ENCODE measurements around the gene DTX3.
"Not testable (repeated sequence)": the region's sequence is repeated elsewhere in the genome, so short reads cannot be mapped to it uniquely, and the experiment has no call there.

The DTX3 gene, protein sequence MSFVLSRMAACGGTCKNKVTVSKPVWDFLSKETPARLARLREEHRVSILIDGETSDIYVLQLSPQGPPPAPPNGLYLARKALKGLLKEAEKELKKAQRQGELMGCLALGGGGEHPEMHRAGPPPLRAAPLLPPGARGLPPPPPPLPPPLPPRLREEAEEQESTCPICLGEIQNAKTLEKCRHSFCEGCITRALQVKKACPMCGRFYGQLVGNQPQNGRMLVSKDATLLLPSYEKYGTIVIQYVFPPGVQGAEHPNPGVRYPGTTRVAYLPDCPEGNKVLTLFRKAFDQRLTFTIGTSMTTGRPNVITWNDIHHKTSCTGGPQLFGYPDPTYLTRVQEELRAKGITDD

DNA sequence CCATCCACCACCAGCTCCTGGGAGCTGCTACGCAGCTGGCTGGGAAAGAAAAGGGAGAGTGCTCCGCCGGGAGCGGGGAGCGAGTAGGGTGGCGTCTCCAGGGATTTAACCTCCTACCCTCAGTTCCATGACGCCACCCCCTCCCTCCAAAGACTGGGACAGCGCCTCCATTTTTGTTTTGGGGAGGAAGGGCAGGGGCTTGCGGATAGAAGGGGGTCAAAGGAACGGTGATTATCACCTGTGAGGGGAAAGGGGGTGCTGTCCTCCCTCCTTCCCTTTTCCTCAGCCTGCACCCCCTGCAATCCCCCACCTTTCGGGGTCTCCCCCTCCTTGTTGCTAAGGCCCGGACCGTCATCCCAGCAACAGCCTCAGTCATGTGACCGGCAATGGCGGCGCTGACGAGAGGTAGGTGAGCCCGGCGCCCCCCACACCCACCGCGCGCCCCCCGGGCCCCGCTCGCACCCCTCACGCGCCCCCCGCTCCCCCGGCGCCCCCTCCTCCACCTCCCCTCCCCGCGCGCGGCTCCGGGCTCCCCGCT, at the start of gene DTX3:
Gene DTX3 (plus strand): TSS at position 371 of the 538 bp plus-strand sequence. CDS start 1,694 bp downstream, outside the sequence.
- DNase-seq (ENCODE audit: low read depth in 2 of 2) = no peak

DNA sequence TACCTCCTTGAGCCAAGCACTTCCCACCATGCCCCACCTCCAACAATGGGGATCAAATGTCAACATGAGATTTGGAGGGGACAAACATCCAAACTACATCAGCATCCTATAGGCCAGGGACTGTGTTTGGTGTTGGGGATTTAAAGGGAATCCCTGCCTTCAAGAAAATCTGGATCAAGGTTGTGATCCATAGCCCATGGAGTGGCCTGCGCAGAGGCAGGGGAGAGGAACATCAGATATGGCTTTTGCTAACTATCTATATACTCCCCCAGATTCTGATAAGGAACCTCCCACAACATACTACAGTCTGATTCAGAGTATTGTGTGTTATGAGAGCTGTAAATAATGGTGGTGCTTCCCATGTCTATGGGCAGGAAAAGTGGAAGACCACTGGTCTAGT, 49.7 kb upstream of the DTX3 start:
- DNase-seq (ENCODE audit: low read depth in 2 of 2) = no peak

DNA sequence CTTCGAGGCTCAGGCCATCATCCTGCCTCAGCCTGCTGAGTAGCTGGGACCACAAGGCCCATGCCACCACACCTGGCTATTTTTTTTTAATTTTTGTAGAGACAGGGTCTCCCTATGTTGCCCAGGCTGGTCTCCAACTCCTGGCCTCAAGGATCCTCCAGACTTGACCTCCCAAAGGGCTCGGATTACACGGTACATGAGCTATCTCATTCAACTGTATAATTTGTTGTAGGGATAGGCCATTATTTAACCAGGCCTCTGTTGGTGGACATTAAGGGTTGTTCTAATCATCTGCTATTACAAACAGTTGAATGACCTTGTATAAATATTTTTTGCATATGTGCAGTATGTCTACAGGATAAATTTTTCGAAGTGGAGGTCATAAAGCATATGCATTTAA, 45.8 kb upstream of the DTX3 start:
- DNase-seq (ENCODE audit: low read depth in 2 of 2) = no peak

DNA sequence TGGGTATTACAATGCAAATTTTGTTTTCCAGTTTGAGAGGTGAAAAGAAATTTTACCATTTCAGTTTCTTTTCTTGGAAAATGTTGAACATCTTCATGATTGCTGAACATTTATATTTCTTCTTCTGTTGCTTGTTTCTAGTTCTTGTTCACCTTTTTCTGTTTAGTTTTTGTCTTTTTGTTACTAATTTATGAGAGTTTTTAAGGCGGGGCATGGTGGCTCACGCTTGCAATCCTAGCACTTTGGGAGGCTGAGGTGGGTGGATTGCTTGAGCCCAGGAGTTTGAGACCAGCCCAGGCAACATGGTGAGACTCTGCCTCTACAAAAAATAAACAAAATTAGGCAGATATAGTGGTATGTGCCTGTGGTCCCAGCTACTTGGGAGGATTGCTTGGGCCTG, 44.1 kb upstream of the DTX3 start:
- no peak for DNase-seq (ENCODE audit: low read depth in 2 of 2)

DNA sequence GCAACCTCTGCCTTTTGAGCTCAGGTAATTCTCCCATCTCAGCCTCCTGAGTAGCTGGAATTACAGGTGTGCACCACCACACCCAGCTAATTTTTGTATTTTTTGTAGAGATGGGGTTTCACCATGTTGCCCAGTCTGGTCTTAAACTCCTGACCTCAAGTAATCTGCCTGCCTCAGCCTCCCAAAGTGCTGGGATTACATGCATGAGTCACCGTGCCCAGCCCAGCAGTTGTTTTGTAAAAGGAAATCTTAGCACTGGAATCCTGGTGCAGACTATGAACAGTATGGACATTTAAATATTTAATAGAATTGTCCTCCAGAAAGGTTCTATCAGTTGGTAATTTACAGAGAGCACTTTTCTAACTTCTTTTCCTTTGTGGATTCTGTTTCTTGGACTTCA, 43.5 kb upstream of the DTX3 start:
- DNase-seq (ENCODE audit: low read depth in 2 of 2) = not testable (repeated sequence)

DNA sequence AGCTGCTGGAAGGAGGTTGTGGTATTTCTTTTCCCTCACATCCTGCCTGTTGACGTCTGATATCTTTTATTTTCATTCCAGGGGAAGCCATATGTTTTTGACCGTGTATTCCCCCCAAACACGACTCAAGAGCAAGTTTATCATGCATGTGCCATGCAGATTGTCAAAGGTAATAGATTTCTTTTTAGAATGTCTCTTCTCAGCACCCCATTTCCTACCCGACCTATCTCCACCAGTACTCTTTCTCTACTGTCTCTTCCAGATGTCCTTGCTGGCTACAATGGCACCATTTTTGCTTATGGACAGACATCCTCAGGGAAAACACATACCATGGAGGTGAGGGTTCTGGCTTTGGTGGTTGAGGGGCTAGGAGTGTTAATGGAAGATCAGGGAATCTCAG, 41.3 kb upstream of the DTX3 start:
- DNase-seq (ENCODE audit: low read depth in 2 of 2) = no peak

DNA sequence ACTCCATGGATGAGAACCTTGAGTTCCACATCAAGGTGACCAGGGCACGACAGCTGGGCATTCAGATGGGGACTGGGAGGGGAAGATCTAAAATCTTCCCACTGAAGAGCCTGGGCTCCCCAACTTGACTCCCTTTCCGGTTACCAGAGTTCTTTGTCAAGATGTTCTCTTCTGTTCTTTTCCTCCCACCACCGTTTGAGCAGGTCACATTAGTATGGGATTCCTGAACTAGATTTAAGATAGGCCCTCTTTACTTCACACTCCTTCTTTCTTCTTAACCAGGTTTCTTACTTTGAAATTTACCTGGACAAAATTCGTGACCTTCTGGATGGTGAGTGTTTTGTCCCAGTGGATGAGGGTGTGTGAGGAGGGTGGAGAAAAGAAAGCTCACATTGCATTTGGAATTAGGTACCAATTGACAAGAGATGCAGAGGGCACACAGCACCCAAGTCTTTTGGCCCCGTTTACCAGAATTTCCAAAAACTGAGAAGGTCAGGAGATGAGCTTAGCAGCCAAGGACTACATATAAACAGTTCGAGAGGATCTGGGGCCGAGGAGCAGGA, 40.4 kb upstream of the DTX3 start:
- no peak for DNase-seq (ENCODE audit: low read depth in 2 of 2)

DNA sequence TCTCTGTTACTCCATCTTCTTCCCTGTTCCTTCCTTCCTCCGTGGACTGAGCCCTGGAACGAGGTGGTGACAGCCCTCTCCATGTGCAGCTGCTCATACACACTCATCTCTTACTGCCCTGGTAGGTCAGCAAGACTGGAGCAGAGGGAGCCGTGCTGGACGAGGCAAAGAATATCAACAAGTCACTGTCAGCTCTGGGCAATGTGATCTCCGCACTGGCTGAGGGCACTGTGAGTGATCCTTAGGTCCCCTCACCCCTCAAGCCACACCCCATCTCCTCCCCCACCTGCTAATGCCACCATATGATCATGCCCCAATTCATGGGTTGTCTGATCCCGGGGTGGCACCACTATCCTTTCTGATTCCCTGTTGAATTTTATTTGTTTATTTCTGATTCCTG, 35.8 kb upstream of the DTX3 start:
- no peak for DNase-seq (ENCODE audit: low read depth in 2 of 2)

DNA sequence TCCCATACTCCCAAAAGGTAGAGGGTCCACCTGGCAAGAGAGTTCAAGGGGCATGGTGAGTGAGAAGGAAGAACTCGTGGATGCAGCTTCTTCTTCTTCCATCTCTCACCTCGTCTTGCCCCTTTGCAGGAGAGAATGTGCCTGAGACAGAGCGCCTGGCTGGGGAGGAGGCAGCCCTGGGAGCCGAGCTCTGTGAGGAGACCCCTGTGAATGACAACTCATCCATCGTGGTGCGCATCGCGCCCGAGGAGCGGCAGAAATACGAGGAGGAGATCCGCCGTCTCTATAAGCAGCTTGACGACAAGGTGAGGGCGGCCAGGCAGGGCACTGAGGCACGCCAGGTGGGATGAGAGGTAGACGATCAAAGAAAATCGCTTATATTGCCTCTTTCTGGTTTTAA, 34.8 kb upstream of the DTX3 start:
- DNase-seq (ENCODE audit: low read depth in 2 of 2) = no peak

DNA sequence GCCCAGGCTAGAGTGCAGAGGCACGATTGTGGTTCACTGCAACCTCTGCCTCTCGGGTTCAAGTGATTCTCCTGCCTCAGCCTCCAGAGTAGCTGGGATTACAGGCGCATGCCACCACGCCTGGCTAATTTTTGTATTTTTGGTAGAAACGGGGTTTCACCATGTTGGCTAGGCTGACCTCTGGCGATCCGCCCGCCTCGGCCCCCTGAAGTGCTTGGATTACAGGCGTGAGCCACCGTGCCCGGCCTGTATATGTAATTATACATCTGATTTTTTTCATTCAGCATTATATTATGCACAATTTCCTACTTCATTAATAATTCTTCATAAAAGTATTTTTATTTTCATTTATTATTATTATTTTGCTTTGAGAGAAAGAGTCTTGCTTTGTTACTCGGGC, 34.2 kb upstream of the DTX3 start:
- not testable (repeated sequence) for DNase-seq (ENCODE audit: low read depth in 2 of 2)

DNA sequence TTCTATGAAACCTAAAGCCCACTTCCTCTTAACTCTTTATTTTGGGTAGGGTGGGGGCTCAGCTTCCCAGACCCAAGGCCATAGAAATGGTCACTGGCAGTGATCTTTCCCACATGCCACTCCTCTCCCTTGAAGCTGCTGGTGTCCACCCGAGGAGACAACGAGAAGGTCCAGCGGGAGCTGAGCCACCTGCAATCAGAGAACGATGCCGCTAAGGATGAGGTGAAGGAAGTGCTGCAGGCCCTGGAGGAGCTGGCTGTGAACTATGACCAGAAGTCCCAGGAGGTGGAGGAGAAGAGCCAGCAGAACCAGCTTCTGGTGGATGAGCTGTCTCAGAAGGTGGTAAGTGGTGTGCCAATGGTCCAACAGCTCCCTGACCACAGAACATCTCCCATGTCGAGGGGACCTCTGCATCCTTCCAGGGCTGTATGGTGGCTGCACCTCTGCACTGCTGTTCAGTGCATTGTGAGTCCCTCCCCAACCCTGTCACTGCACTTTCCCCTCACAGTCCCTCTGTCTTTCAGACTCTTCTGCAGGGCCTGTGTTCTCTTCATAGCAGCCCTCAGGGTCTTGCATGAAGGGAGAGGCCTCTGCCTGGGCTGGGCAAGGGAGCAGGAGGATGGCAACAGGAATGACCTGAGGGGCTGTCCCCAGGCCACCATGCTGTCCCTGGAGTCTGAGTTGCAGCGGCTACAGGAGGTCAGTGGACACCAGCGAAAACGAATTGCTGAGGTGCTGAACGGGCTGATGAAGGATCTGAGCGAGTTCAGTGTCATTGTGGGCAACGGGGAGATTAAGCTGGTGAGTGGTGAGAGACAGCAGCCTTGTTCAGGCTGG, 32.5 kb upstream of the DTX3 start:
- no peak for DNase-seq (ENCODE audit: low read depth in 2 of 2)

DNA sequence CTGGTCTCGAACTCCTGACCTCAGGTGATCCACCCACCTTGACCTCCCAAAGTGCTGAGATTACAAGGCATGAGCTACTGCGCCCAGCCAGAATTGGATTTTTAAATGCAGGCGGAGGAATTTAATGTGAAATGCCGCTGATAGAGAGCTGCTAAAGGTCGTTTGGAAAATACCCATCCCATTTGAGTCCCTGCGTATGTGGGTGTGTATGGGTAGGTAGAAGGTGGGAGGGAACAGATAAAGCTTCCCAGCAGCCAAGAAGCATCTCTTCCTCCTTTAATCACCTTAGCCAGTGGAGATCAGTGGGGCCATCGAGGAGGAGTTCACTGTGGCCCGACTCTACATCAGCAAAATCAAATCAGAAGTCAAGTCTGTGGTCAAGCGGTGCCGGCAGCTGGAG, 29.8 kb upstream of the DTX3 start:
- no peak for DNase-seq (ENCODE audit: low read depth in 2 of 2)

DNA sequence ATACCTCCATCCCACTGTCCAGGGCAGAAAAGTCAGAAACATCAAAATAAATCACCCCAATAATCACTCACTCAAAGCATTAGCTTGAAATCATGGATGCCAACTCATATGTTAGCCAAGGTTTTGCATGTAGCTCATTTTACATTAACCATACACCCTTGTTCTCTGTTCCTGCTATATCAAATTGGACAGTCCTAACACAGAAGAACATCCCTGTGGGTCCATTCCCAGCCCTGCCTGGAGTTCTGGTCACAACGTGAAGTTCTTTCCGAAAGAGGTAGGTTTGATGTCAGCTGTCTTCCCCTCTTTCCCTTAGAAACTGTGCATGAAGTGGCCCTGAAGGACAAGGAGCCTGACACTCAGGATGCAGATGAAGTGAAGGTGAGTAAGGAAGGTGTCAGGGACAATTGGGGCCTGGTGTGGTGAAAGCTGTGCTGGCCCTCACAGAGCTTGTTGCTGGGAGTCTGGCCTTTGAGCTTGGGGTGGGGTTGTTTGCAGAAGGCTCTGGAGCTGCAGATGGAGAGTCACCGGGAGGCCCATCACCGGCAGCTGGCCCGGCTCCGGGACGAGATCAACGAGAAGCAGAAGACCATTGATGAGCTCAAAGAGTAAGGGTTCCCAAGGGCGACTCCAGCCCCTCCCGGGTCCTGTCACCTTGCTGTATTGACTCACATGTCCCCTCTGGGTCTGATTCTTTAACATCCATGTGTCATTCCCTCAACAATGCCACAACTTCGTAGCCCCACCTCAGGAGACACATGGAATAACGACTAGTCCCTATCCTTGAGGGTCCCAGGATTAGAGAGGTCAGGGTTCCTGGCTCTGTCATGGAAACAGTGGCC, 28.6 kb upstream of the DTX3 start:
- DNase-seq (ENCODE audit: low read depth in 2 of 2) = no peak

DNA sequence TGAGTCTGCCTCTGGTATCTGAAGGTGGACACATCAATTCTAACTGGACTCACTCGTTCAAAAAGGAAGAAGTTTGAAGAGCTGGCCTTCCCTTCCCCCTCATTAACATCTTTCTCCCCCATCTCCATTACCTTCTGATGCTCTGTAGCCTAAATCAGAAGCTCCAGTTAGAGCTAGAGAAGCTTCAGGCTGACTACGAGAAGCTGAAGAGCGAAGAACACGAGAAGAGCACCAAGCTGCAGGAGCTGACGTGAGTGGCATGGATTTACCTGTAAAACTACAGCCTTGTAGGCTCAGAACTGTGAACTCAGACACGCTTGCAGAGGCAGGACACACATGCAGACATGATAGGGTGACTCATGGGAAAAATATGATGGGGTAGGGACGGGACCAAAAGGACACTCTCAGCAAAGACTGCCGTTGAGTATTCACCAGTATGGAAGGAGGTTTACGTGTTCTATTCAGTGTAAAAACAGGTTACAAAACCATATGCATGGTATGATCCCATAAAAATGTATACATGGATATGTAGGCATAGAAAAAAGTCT, 27.9 kb upstream of the DTX3 start:
- DNase-seq (ENCODE audit: low read depth in 2 of 2) = no peak

DNA sequence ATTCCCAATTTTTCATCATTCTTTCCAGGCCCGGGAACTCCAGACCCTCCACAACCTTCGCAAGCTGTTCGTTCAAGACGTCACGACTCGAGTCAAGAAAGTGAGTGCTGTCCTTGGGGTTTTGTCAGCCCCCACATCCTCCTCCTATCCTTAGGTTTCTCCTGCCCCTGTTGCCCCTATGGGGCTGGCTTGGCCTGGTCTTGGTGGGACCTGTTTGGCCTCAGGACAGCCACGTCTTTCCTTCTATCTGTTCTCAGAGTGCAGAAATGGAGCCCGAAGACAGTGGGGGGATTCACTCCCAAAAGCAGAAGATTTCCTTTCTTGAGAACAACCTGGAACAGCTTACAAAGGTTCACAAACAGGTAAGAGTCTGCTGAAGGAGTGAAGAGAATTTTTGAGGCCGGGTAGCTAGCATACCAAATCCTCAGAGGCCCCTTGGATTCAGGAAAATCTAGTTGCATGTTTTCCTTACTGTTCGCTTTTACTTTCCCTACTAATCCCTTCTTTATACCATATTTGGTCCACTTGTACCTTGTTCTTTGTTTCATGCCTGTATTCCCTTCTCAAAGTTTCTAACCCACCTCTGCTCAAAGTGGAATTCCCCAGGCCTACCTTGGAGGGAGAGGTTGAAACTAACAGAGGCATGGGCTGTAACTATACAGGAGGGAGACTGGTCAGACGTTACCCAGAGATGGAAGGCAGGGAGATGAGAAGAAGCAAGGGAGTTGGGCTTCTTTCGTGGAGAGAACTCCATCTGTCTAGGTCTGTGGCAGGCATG, 26.5 kb upstream of the DTX3 start:
- no peak for DNase-seq (ENCODE audit: low read depth in 2 of 2)

DNA sequence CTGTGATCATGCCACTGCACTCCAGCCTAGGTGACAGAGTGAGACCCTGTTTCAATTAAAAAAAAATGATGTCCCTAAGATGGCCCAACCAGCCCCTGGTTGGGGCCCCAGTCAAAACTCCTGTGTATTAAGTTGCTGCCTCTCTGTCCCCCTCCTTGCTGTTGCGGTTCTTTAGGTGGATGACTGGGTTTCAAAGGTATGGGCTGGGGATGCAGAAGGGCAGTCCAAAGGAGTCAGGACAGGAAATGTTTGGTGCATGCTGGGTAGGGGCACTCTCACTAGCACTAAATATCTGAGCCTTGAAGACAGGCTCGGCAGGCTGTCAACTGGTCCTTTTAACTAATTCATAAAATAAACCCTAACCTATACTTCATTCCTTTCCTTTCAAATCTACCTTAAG, 25.6 kb upstream of the DTX3 start:
- DNase-seq (ENCODE audit: low read depth in 2 of 2) = no peak

DNA sequence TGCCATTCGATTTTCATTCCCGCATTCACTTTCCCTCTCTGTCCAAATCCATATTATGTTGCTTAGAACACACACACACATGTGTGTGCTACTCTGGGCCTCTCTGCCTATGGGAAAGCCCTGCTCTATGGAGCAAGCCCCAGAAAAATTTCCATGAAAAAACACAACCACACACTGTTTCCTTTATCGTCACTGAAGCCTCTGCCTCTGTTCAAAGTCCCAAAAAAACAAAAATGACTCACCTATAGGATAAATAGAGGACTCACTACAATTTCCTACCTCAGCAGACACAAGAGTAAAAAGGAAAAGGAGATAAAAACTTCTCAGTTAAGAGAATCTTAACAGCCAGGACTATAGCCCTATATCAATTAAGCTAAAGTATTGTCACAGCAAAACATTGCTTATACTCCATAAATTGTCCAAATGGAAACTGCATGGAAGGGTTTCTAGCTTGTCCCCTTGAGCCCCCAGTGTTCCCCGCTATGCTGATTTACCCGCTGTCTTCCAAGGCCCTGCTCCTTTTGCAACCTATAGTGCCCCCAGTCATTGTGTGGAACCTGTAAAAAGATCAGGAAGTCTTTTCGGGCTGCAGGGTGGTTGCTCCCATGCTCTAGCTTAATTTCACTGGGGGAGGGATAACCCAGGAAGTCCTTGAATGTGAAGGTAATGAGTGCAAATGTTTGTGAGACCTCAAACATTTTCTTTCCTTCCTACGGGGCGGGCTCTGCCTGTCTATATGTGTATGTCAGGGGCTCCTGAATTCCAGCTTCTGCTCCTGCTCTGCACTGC, 24.8 kb upstream of the DTX3 start:
- DNase-seq (ENCODE audit: low read depth in 2 of 2) = no peak

DNA sequence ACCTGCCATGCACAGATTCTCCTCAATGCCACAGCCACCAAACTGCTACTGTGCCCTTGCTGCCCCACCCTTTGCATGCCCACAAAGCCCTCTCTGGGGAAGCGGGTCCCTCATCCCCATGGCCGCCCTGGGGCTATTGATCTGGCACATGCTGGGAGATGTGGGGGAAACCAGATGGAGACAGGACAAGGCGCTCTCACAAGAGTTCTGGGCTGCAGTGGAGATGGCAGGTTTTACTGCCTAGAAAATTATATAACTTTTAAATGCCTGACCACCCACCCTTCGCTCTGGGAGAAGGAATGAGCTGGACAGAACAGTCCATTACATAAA, 24.2 kb upstream of the DTX3 start:
- no peak for DNase-seq (ENCODE audit: low read depth in 2 of 2)

DNA sequence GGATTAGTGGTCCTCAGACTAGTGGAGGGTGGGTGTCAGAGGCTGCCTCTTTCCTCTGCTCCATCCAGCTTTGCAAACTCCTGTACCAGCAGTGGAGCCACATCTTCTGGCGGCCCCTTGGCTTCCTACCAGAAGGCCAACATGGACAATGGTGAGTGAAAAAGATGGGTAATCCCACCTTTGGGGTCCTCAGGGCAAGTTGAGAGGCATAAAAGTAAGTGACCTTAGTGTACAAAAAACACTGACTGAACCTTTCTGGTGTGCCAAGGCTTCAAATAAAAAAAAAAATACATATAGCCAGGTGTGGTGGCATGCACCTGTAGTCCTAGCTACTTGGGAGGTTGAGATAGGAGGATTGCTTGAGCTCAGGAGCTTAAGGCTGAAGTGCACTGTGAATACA, 22.8 kb upstream of the DTX3 start:
- DNase-seq (ENCODE audit: low read depth in 2 of 2) = no peak

DNA sequence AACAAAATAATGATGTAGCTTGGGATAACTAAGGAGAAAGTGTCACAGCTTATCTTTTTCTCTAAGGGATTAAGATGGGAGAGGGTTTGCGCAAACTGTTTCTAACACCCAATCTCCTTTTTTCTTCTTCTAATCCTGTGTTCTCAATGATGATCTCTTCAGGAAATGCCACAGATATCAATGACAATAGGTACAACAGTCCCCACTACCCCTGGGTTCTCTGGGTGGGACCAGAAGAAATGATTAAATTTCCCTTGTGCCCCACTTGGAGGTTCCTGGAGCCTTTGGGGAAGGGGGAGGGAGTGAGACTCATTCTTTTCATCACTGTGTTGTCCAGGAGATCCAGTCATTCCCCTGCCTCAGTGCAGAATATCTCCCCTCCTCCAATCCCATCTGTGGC, 22.2 kb upstream of the DTX3 start:
- DNase-seq (ENCODE audit: low read depth in 2 of 2) = no peak
